HG03095 (cell line): Measurements from ENCODE around the gene ANKRD44.
"Not testable (repeated sequence)": the region's sequence is repeated elsewhere in the genome, so short reads cannot be mapped to it uniquely, and the experiment has no call there.

ENCODE experiments used
- ATAC-seq: cut with Tn5 transposase; IDR thresholded peaks from one replicate; pipeline ENCODE4 v1.9.1; 2021; ENCODE audit warnings: moderate library complexity; ENCODE audit not compliant: unreplicated experiment

Gene ANKRD44

DNA sequence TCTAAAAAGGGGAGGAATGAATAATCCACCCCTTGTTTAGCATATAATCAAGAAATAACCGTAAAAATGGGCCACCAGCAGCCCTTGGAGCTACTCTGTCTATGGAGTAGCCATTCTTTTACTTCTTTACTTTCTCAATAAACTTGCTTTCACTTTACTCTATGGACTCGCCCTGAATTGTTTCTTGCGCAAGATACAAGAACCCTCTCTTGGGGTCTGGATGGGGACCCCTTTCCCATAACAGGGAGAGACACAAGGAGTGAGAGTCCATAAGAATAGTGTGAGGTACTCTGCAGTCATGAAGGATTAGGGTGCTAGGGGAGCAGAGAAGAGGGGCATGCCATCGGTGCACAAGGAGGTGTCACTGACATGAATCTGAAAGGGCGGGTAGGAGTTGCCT, 224.9 kb downstream of the ANKRD44 start:
- no peak for ATAC-seq

- ATAC-seq = no peak
Measured at GRCh38 chr2:197081294-197081693, 229.3 kb downstream of the ANKRD44 start.

DNA sequence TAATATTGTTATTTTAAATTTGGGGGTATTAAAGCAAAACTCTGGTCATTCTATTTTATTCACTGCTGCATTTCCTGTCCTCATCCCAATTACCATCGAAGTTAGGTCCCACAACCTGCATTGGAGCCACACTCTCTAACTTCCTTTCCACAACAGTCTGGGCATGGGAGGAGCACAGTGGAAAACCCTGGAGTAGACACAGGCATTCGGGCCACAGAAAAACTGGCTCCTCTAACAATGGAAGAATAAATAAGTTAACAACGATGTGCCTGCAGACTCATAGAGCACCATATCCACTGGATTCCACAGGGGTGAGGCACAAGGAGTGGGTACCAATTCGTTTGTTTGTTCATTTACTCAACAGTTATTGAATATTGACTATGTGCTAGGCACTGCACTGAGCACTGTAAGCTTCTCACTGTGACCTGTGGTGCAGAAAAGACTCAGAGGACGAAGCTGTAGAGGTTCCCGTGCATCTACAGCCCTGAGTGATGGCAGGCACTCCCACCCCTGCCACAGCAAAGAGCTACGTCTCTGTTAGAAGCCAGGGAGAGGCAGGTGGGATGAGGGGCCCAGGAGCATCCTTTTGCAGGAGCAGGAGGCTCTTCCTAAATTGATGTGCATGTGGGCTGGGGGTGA, 229.9 kb downstream of the ANKRD44 start:
- no peak for ATAC-seq

GRCh38 chr2:197079832-197080555, 230.6 kb downstream of the ANKRD44 start:
- no peak for ATAC-seq

- ATAC-seq = no peak
Measured at GRCh38 chr2:197079414-197079813, 231.2 kb downstream of the ANKRD44 start.

DNA sequence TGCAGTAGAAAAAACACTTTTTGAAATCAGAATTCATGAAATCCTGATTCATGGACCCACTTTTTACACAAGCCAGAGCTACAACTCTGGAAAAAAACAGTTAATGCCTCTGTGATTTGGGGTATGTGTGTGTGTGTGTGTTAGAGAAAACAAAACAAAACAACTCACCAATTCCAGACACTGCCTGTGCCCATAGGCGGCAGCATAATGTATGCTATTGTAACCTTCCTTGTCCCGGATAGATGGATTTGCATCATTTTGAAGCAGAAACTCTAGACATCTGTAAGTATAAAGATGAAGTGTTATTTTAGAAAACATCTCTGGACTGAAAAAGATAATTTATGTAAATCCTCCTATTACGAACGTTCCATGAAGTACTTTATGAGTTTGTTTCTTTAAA, 232.0 kb downstream of the ANKRD44 start:
- no peak for ATAC-seq

GRCh38 chr2:197077336-197077735, 233.2 kb downstream of the ANKRD44 start:
- no peak for ATAC-seq

GRCh38 chr2:197076652-197077051, 233.9 kb downstream of the ANKRD44 start:
- ATAC-seq = no peak

DNA sequence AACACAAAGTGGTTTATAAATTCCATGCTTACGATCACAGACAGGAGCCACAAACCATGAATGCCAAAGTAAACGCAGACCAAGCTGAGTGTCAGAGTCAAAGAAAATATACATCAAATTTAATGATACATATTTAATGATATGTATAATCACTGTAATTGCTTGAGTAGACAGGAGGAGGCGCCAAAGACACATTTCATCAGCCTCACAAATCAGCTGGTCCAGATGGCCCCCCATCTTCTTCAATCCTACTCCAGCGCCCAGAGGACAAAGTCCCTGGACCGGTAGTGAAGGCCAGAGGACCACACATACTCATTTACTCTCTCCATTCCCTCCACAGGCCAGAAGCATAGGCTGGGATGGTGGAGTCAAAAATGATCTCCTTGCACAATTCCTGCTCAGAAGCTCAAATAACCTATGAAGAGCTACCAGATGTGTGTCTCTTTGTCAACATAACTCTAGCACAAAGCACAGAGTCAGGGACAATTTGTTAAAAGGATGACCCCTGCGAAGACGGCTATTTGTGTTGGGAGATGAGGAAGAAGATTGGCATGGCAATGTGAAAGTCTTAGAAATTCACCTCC, 234.7 kb downstream of the ANKRD44 start:
- ATAC-seq = no peak

GRCh38 chr2:197075281-197075680, 235.3 kb downstream of the ANKRD44 start:
- no peak for ATAC-seq

GRCh38 chr2:197073701-197074433, 236.7 kb downstream of the ANKRD44 start:
- no peak for ATAC-seq

GRCh38 chr2:197073270-197073669, 237.3 kb downstream of the ANKRD44 start:
- no peak for ATAC-seq

DNA sequence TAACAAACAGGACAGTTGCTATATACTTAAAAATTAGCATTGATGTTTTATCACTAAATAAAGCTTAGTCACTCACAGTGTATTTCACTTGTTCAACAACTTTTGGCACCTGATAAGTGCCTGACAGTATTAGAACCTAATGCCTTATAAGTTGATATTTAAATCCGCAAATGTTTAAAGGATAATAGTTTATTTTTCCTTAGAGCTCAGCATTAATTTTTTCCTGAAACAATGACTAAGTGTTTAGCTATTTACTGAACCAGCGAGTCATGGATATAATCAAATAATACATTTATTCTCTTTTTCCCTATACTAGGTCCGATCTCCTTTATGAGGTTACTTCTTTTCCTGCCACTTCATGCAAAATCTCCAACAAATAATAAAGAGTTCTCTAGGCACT, 238.0 kb downstream of the ANKRD44 start:
- ATAC-seq = no peak

- ATAC-seq = no peak
Measured at GRCh38 chr2:197071790-197072436, 238.7 kb downstream of the ANKRD44 start.

DNA sequence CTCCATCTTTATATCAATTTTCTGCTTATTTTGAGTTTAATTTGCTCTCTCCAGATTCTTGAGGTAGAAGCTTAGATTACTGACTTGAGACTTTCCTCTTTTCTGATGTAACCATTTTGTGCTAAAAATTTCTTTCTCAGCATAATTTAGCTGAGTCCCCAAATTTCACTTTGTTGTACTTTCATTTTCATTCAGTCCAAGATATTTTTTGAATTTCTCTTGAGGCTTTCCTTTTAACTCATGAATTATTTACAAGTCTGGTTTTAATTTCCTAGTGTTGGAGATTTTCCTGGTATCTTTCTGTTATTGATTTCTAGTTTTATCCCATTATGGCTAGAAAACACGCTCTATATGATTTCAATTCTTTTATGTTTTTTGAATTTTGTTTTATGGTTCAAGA, 239.4 kb downstream of the ANKRD44 start:
- no peak for ATAC-seq

- ATAC-seq = no peak
Measured at GRCh38 chr2:197069958-197070357, 240.6 kb downstream of the ANKRD44 start.

- not testable (repeated sequence) for ATAC-seq
Measured at GRCh38 chr2:197062574-197062973, 248.0 kb downstream of the ANKRD44 start.

GRCh38 chr2:197059477-197059876, 251.1 kb downstream of the ANKRD44 start:
- no peak for ATAC-seq

DNA sequence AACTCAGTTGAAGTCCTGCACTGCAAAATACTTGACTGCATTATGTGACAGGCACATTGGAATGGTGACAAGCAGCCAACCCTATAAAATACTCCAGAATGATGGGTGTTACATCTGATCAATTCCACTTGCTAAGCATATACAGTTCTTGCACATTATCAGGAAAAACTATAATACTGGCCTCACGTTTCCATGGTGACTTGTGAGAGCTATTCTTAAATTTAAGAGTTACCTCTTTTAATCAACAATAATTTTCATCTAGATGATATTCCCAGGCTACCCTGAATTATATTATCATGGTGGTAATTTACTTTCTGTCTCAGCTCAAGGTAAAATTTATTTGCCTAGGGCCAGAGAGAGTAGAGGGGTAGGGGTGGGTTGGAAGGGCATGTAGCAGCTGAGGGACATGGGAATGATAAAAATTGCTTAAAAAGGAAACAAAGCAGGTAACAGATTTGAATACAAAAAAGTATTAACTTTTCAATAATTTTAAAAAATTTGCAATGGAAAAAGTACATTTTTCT, 251.7 kb downstream of the ANKRD44 start:
- no peak for ATAC-seq

DNA sequence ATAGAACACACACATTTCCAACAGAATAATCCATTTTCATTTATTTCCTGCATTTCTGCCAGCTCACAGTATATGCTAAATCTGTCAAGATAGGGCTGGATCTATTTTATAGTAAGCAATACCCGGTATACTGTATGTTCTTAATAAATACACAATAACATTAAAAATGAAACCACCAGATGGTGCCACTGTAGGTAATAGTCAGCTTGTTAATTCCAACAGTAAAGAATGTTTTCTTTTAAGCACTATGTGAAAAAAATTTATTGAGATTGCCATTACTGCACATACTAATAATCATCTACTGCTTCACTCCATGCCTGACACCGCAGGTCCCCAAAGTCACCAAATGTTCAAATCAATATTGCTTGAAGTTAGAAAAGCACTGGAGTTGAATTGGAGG, 252.6 kb downstream of the ANKRD44 start:
- ATAC-seq = no peak

GRCh38 chr2:197055045-197055444, 255.5 kb downstream of the ANKRD44 start:
- ATAC-seq = no peak
